Naive B cell (primary cell): ENCODE data around the gene HNRNPAB. TPM values are rescaled to one million over a fixed set of nuclear protein-coding genes. Genes with fewer than 3 reads are reported as not detected.

Experiments used
- ATAC-seq, 2 donors: fragments of 150-1000 bp; cut with Tn5 transposase; 2 replicates each; pipeline ENCODE4 v1.10.0; 2021; ENCODE audit warnings: low read depth in 2 of 2, mild to moderate bottlenecking in 2 of 2, moderate library complexity in 2 of 2
- DNase-seq: peaks from one replicate; pipeline ENCODE4 v3.0.0; 2022
- H3K27ac Mint-ChIP-seq, 6 donors: one replicate each; pipeline ENCODE4 v1.8.0; 2020 to 2022; ENCODE audit warnings: mild to moderate bottlenecking in 6 of 6, mixed read lengths in 6 of 6, moderate library complexity in 5 of 6, inconsistent platforms in 2 of 6
- H3K27me3 Mint-ChIP-seq, 3 donors: one replicate each; pipeline ENCODE4 v1.8.0; 2021 to 2022; ENCODE audit warnings: mixed read lengths in 3 of 3, mild to moderate bottlenecking in 1 of 3
- H3K36me3 Mint-ChIP-seq, 2 donors: one replicate each; pipeline ENCODE4 v1.8.0; 2020 to 2022; ENCODE audit warnings: mixed read lengths in 2 of 2, inconsistent platforms in 1 of 2, mild to moderate bottlenecking in 1 of 2
- H3K4me1 Mint-ChIP-seq, 3 donors: one replicate each; pipeline ENCODE4 v1.8.0; 2020 to 2022; ENCODE audit warnings: mixed read lengths in 3 of 3, inconsistent platforms in 1 of 3, mild to moderate bottlenecking in 1 of 3, moderate library complexity in 1 of 3
- H3K4me3 Mint-ChIP-seq, 8 donors: one replicate each; pipeline ENCODE4 v1.8.0; 2020 to 2022; ENCODE audit warnings: mild to moderate bottlenecking in 8 of 8, mixed read lengths in 8 of 8, moderate library complexity in 8 of 8, inconsistent platforms in 2 of 8
- H3K9me3 Mint-ChIP-seq, 7 donors: one replicate each; pipeline ENCODE4 v1.8.0; 2020 to 2022; ENCODE audit warnings: mixed read lengths in 7 of 7, mild to moderate bottlenecking in 5 of 7, inconsistent platforms in 2 of 7, moderate library complexity in 1 of 7
- polyA plus RNA-seq, 6 donors: library from polyadenylated mRNA; unstranded; fragments of 300-500 nt; fragmentation: Illumina TruSeq; gene quantifications; one replicate each; pipeline ENCODE4 v1.2.3, GENCODE V29; 2021; ENCODE audit warnings: low read depth in 6 of 6

The HNRNPAB gene
- polyA plus RNA-seq, 6 donors from 2014 or later: 33.3 to 65.8 (median 51.7) TPM

DNA sequence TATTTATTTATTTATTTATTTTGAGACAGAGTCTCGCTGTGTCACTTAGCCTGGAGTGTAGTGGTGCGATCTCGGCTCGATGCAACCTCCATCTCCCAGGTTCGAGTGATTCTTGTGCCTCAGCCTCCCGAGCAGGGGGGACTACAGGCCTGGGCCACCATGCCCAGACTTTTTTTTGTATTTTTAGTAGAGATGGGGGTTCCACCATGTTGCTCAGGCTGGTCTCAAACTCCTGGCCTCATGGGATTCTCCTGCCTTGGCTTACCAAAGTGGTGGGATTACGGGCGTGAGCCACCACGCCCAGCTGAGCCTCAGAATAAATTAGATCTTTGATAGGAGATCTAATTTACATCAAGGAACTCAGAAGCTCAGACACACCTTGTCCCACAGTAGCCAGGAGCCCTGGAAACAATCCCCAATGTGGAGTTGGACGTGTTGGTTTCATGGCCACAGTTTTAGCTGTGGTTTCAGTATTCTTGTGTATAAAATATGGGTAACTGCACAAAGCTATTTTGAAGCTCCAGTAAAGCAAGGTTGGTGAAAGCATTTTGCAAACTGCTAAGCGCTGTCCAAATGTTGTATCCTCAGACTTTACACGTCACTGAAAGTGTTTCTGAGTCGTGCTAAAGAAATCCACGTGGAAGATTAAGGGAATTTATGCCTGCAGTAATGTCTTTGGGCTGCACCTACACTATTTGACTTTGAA, 3.0 kb upstream of the HNRNPAB start:
- H3K9me3 Mint-ChIP-seq: peaks cover 0 to 3% (median 0%) of the 10 kb centered on the region in 7 donors
- peak overlapping the region in 2 of 8 donors; percentile 64 to 74 for H3K4me3 Mint-ChIP-seq
- H3K27ac Mint-ChIP-seq: no peak overlapping the region

DNA sequence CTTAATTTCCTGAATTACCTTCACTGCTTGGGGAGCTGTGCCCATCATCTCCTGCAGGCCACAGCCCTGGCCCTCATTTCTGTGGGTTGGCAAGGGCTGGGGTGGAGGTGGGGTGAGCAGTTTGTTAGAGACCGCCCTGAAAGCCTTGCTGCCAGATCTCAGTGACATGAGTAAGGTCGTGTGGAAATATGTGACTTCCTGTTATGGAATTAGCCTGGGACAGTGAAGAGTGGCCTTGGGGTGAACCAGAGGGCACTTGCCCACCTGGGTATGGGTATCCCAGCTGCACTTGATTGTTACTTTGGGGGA, 2.5 kb upstream of the HNRNPAB start:
- DNase-seq (no peak), ATAC-seq (no peak)
- peaks cover 0 to 7% of the 10 kb centered on the region in 2 donors for H3K36me3 Mint-ChIP-seq
- peaks cover 0 to 3% (median 0%) of the 10 kb centered on the region in 7 donors for H3K9me3 Mint-ChIP-seq
- peaks cover 13 to 18% (median 15%) of the 10 kb centered on the region in 3 donors for H3K4me1 Mint-ChIP-seq
- no peak overlapping the region for H3K27ac Mint-ChIP-seq
- peak overlapping the region in 3 of 8 donors; percentile 29 to 74 (median 64) for H3K4me3 Mint-ChIP-seq
- peaks cover 0 to 5% (median 0%) of the 10 kb centered on the region in 3 donors for H3K27me3 Mint-ChIP-seq

More for the DNA sequence above, 3.0 kb upstream of the HNRNPAB start:
- ATAC-seq (no peak), DNase-seq (no peak)
- H3K27me3 Mint-ChIP-seq: peaks cover 0 to 5% (median 0%) of the 10 kb centered on the region in 3 donors
- peaks cover 10 to 13% (median 10%) of the 10 kb centered on the region in 3 donors for H3K4me1 Mint-ChIP-seq
- peaks cover 0 to 7% of the 10 kb centered on the region in 2 donors for H3K36me3 Mint-ChIP-seq

DNA sequence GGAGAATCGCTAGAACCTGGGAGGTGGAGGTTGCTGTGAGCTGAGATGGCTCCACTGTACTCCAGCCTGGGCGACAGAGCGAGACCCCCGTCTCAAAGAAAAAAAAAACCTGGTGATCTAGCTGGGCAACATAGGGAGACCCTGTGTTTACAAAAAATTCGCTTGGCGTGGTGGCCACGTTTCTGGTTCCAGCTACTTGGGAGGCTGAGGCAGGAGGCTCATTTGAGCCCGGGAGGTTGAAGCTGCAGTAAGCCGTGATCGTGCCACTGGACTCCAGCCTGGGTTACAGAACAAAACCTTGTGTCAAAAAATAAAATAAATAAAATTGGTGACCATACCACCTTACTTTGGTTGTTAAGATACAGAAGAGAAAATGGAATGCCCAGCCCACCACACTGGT, 1.8 kb upstream of the HNRNPAB start:
- Mint-ChIP-seq H3K27me3 (peaks cover 0 to 5% (median 0%) of the 10 kb centered on the region in 3 donors), H3K36me3 (peaks cover 0 to 7% of the 10 kb centered on the region in 2 donors), H3K4me1 (peaks cover 13 to 24% (median 20%) of the 10 kb centered on the region in 3 donors), H3K4me3 (peak overlapping the region; percentile 2 to 86 (median 76)), H3K9me3 (peaks cover 0 to 3% (median 0%) of the 10 kb centered on the region in 7 donors), H3K27ac (peak overlapping the region in 1 of 6 donors; percentile 42)
- DNase-seq (no peak), ATAC-seq (no peak)

DNA sequence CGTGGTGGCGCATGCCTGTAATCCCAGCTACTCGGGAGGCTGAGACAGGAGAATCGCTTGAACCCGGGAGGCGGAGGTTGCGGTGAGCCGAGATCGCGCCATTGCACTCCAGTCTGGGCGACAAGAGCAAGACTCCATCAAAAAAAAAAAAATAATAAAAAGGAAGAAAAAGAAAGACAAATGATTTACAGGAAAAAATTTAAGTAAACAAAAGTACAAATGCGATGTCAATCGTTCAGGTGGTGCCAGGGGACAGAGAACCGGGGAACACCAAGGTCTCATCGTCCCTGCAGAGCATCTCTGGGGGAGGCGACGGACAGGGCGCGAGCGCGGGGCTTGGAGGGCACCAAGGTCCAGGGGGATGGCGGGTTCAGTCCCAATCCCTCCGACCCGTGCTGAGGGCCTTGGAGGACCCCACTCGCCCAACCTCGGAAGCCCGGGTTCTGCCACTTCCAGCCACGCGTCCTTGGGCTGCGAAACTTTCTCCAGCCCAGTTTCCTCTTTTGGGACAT, 607 bp upstream of the HNRNPAB start:
- DNase-seq: no peak
- H3K4me1 Mint-ChIP-seq: peaks cover 17 to 32% (median 27%) of the 10 kb centered on the region in 3 donors
- peak overlapping the region; percentile 95 to 99 (median 98) for H3K4me3 Mint-ChIP-seq
- H3K27ac Mint-ChIP-seq: peak overlapping the region in 5 of 6 donors; percentile 29 to 100 (median 100)
- ATAC-seq: peak; percentile 11 to 18
- H3K27me3 Mint-ChIP-seq: peaks cover 0 to 5% (median 0%) of the 10 kb centered on the region in 3 donors
- peaks cover 0 to 3% (median 0%) of the 10 kb centered on the region in 7 donors for H3K9me3 Mint-ChIP-seq
- peaks cover 0 to 15% of the 10 kb centered on the region in 2 donors for H3K36me3 Mint-ChIP-seq

DNA sequence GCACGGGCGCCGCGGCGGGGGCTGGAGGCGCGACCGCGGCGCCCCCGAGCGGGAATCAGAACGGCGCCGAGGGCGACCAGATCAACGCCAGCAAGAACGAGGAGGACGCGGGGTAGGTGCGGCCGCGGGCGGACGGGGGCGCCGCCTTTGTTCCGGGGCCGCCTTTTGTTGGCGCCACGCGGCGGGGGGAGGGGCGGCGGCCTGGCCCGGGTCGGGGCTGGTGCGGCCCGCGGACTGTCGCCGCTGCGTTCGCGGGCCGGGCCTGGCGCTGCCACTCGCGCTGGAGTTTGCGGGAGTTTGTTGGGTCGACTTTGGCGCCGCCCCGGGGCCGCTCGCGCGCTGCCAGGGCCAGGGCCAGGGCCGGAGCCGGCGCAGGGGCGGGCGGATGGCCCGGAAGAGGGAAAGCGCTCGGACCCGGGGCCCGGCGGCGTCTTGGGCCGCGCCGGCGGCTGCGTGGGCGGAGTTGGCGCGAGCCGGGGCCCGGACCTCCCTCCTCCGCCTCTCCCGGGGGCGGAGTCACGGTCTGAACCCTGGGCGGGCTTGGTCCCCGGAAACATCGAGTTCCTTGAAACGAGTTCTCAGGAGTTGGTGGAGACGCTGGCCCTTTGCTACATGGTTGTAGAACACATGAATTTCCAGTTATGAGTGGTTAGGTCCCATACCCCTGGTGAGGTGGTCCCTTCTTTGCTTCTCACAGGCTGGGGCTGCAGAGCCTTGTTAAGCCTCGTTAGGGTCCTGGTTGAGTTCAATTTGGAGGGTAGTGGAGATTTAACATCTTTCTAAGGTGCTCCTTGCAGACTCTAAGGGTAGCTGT, 809 bp downstream of the HNRNPAB start:
- H3K9me3 Mint-ChIP-seq: peaks cover 0 to 3% (median 0%) of the 10 kb centered on the region in 7 donors
- peaks cover 17 to 43% (median 27%) of the 10 kb centered on the region in 3 donors for H3K4me1 Mint-ChIP-seq
- peaks cover 0 to 5% (median 0%) of the 10 kb centered on the region in 3 donors for H3K27me3 Mint-ChIP-seq
- peaks cover 12 to 25% of the 10 kb centered on the region in 2 donors for H3K36me3 Mint-ChIP-seq
- H3K27ac Mint-ChIP-seq: peak overlapping the region in 5 of 6 donors; percentile 70 to 100 (median 87)
- ATAC-seq (peak; percentile 28 to 30), DNase-seq (peak; percentile 61)
- peak overlapping the region; percentile 64 to 99 (median 93) for H3K4me3 Mint-ChIP-seq

DNA sequence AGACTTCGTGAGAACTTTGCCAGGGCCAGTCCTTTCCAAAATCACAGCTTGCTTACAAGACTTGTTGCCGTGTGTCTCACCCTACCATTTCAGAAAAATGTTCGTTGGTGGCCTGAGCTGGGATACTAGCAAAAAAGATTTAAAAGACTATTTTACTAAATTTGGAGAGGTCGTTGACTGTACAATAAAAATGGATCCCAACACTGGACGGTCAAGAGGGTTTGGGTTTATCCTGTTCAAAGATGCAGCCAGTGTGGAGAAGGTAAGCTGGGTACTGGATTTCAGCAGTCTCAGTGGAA, 1.4 kb downstream of the HNRNPAB start:
- H3K4me3 Mint-ChIP-seq: peak overlapping the region; percentile 64 to 99 (median 87)
- DNase-seq (no peak), ATAC-seq (no peak)
- H3K36me3 Mint-ChIP-seq: peaks cover 12 to 29% of the 10 kb centered on the region in 2 donors
- H3K9me3 Mint-ChIP-seq: peaks cover 0 to 3% (median 0%) of the 10 kb centered on the region in 7 donors
- H3K4me1 Mint-ChIP-seq: peaks cover 17 to 46% (median 27%) of the 10 kb centered on the region in 3 donors
- H3K27ac Mint-ChIP-seq: peak overlapping the region; percentile 70 to 89 (median 82)
- H3K27me3 Mint-ChIP-seq: peaks cover 0 to 5% (median 0%) of the 10 kb centered on the region in 3 donors

DNA sequence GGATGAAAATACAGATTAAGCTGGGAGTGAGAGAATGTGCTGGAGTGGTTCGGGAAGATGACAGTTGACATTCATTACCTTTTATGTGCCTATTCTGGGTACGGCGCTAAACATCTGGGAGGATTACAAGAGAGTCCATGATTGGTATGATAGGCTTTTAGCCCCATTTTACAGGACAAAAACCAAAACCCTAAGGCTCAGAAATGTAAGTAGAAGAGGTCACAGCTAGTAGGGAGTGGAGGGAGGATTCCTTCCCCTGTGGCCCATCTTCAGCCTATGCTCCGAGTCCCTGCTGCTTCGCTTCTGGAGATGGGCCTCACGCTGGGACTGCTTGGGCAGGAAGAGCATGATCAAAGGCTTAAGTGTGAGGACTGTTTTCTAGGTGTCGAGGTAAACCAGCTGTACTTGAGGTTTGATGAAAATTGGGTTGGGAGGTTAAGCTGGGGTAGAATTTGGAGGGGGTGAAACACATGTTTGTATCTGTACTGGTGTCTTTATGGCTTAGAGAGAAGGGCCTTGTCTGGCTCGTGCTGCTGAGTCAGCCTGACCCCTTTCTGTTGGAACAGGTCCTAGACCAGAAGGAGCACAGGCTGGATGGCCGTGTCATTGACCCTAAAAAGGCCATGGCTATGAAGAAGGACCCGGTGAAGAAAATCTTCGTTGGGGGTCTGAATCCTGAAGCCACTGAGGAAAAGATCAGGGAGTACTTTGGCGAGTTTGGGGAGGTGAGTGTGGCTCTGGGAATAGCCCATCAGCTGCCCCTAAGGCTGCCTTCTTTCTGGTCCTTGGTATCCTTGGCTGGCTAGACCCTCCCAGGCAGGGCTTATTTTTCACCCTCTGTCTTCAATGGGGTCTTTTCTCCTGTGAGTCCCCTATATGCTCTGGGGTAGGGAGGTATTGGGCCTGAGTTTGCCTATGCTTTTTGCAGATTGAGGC, 2.1 kb downstream of the HNRNPAB start:
- ATAC-seq: no peak
- Mint-ChIP-seq H3K4me1 (peaks cover 17 to 46% (median 27%) of the 10 kb centered on the region in 3 donors), H3K36me3 (peaks cover 12 to 29% of the 10 kb centered on the region in 2 donors), H3K9me3 (peaks cover 0 to 3% (median 0%) of the 10 kb centered on the region in 7 donors), H3K27ac (peak overlapping the region; percentile 70 to 89 (median 82)), H3K4me3 (peak overlapping the region; percentile 64 to 99 (median 87)), H3K27me3 (peaks cover 0 to 5% (median 0%) of the 10 kb centered on the region in 3 donors)
- DNase-seq: no peak

DNA sequence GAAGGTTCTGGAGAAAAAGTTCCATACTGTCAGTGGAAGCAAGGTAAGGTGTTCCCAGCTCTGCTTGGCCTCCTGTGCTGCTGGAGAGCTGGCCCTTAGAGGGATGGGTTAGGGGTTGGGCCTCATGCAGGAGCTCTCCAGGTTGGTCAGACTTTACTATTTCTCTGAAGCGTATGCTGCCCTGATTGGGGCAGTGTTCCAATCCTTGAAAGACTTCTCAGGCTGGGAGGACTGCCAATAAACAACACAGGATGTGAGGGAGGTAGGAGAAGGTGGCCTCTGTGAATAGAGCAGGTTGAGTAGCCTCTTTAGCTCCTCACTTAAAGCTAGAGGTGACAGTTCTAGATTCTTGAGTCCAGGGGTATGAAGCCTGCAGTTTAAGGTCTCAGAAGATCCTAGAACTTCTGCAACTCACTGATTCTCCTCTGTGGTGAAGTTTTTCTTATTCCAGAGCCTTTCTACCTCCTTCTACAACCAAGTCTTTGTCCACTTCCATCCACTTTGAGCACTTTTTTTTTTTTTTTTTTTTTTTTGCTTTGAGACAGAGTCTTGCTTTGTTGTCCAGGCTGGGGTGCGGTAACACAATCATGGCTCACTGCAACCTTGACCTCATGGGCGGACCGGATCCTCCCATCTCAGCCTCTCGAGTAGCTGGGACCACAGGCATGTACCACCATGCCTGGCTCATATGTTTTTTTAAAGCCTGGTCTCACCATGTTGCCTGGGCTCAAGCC, 3.0 kb downstream of the HNRNPAB start:
- Mint-ChIP-seq H3K4me3 (peak overlapping the region in 5 of 8 donors; percentile 32 to 91 (median 44)), H3K9me3 (peaks cover 0 to 3% (median 0%) of the 10 kb centered on the region in 7 donors), H3K27ac (peak overlapping the region in 4 of 6 donors; percentile 59 to 90 (median 80)), H3K27me3 (peaks cover 0 to 5% (median 0%) of the 10 kb centered on the region in 3 donors), H3K36me3 (peaks cover 12 to 29% of the 10 kb centered on the region in 2 donors), H3K4me1 (peaks cover 17 to 47% (median 27%) of the 10 kb centered on the region in 3 donors)
- ATAC-seq (no peak), DNase-seq (no peak)

DNA sequence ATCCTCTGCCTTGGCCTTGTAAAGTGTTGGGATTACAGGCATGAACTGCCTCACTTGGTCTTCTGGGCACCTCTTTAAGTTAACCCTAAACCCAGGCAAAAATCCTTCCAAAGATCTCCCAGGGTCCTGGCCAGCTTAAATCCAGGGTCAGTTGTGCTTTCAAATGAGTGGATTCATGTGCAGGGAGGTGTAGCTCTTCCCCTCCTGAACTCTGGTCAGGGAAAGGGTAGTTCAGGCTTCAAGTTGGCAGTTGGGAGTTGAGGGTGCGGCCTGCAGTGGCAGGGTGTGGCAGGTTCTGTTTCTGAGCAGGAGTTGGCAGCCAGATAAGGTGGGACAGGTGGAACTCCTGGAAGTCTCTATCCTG, 3.6 kb downstream of the HNRNPAB start:
- DNase-seq (no peak), ATAC-seq (no peak)
- Mint-ChIP-seq H3K4me1 (peaks cover 17 to 50% (median 27%) of the 10 kb centered on the region in 3 donors), H3K9me3 (peaks cover 0 to 3% (median 0%) of the 10 kb centered on the region in 7 donors), H3K27ac (peak overlapping the region in 2 of 6 donors; percentile 84 to 90), H3K36me3 (peaks cover 12 to 29% of the 10 kb centered on the region in 2 donors), H3K27me3 (peaks cover 0 to 5% (median 0%) of the 10 kb centered on the region in 3 donors), H3K4me3 (peak overlapping the region in 2 of 8 donors; percentile 22 to 91)

DNA sequence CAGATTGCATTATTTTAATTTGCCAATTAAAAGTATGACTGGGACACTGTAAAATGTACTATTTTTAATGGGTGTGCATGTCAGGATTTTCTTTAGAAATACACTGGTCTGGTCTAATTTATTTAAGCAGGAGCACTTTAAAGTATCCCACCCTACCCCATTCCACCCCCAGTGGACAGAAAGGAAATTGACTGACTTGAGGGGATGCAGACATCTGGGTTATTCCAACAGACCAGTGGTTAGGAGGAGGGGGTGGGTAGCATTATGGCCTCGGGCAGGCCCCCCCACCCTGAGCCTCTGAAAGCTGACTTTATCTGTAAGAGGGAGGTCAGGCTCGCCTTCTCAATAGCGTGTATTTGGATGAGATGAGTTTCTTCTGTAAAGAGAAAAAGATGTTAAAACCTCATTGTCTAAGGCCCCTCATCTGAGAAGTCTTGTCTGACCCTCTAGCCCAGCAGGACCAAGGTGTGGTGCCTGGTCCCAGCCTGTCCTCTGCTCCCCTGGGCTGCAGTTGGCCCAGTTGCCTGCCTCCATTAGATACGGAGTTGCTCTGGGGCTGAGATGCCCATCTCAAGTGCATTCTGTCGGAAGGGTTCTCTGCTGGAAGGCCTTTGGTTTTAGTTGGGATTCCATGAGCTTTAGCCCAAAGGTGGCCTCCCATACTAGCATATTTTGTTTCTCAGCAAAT, 4.4 kb downstream of the HNRNPAB start:
- no peak for ATAC-seq
- peak overlapping the region in 1 of 8 donors; percentile 18 for H3K4me3 Mint-ChIP-seq

DNA sequence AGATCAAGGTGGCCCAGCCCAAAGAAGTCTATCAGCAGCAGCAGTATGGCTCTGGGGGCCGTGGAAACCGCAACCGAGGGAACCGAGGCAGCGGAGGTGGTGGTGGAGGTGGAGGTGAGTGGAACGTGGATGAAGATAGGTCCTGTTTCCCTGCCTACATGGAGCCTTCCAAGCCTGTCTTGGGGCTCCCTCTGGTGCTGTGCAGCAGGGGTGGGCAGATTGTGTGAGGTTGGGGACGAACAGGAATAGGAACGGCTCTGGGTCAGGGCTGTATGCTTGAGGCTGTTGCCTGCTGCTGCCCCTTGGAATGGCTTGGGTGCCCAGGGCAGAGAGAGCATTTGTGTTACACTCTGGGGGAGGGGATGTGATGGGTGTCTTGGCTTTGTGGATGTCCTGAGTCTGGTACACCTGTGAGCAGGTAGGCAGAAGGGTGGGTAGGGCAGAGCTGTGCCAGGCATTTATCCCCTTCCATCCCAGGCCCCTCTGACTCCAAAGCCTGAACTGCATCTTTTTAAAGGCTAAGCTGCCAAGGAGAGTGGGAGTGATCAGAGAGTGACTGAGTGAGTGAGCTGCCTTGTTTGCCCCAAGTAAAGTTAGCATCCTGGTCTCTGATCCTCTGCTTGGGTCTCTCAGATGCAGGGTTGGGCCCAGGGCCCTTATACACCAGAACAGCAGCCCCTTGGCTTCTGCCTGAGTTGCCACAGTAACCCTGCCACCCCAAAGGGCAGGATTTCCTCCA, 5.2 kb downstream of the HNRNPAB start:
- peaks cover 0 to under 1% (median 0%) of the 10 kb centered on the region in 3 donors for H3K27me3 Mint-ChIP-seq
- DNase-seq (no peak), ATAC-seq (no peak)
- H3K4me3 Mint-ChIP-seq: peak overlapping the region in 1 of 8 donors; percentile 24
- peaks cover 18 to 55% (median 32%) of the 10 kb centered on the region in 3 donors for H3K4me1 Mint-ChIP-seq
- H3K27ac Mint-ChIP-seq: peak overlapping the region in 3 of 6 donors; percentile 82 to 86 (median 85)
- H3K36me3 Mint-ChIP-seq: peaks cover 12 to 23% of the 10 kb centered on the region in 2 donors
- H3K9me3 Mint-ChIP-seq: no peaks in the 10 kb centered on the region

More for the DNA sequence above, 4.4 kb downstream of the HNRNPAB start:
- peaks cover 18 to 57% (median 30%) of the 10 kb centered on the region in 3 donors for H3K4me1 Mint-ChIP-seq
- peaks cover 0 to 5% (median 0%) of the 10 kb centered on the region in 3 donors for H3K27me3 Mint-ChIP-seq
- DNase-seq: no peak
- H3K27ac Mint-ChIP-seq: peak overlapping the region in 3 of 6 donors; percentile 27 to 86 (median 85)
- H3K36me3 Mint-ChIP-seq: peaks cover 12 to 29% of the 10 kb centered on the region in 2 donors
- peaks cover 0 to 3% (median 0%) of the 10 kb centered on the region in 7 donors for H3K9me3 Mint-ChIP-seq
